IPS-NIHi7 (cell line): ENCODE data around the gene EPHB6.

Experiments
- DNase-seq: peaks from one replicate; pipeline ENCODE4 v3.0.0; 2012; ENCODE audit warnings: mixed read lengths; ENCODE audit errors: extremely low spot score

The EPHB6 gene, protein sequence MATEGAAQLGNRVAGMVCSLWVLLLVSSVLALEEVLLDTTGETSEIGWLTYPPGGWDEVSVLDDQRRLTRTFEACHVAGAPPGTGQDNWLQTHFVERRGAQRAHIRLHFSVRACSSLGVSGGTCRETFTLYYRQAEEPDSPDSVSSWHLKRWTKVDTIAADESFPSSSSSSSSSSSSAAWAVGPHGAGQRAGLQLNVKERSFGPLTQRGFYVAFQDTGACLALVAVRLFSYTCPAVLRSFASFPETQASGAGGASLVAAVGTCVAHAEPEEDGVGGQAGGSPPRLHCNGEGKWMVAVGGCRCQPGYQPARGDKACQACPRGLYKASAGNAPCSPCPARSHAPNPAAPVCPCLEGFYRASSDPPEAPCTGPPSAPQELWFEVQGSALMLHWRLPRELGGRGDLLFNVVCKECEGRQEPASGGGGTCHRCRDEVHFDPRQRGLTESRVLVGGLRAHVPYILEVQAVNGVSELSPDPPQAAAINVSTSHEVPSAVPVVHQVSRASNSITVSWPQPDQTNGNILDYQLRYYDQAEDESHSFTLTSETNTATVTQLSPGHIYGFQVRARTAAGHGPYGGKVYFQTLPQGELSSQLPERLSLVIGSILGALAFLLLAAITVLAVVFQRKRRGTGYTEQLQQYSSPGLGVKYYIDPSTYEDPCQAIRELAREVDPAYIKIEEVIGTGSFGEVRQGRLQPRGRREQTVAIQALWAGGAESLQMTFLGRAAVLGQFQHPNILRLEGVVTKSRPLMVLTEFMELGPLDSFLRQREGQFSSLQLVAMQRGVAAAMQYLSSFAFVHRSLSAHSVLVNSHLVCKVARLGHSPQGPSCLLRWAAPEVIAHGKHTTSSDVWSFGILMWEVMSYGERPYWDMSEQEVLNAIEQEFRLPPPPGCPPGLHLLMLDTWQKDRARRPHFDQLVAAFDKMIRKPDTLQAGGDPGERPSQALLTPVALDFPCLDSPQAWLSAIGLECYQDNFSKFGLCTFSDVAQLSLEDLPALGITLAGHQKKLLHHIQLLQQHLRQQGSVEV

DNA sequence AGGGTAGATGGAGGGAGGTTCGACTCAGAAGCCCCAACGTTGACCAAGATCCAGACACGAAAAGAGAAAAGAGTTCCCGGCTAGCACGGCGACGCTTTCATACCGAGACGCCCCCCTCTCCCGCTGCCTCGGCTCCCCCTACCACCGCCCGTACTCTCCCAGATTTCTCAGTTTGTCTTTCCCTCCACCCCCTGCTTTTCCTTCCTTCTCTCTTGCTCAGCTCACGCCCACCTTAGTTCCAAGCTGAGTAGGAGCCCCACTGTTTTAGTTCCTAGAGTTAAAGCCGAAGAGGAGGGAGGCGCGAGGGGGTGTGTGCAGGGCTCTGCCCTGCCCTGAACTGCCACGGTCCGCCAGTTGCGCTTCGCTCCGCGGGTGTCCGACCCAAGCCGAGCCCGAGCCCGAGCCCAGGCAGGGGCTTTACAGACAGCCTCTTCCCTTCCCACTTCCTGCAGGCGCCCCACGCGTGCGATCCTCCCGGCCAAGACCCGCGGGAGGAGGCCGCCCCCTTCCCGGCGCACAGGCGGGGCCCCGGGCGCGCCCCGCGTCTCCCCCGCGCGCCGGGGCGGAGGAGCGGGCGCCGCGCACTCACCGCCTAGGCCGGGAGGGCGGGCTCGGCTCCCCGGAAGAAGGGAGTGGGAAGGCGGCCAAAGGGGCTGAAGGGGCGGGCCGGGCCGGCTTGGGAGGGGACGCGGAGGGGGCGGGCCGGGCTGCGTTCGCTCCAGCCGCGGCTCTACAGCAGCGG is at the start of gene EPHB6:
TSS of gene EPHB6 (plus strand) at position 705 of the 742 bp plus-strand sequence. CDS start 8,152 bp downstream, outside the sequence.
- peak; percentile 81 for DNase-seq

DNA sequence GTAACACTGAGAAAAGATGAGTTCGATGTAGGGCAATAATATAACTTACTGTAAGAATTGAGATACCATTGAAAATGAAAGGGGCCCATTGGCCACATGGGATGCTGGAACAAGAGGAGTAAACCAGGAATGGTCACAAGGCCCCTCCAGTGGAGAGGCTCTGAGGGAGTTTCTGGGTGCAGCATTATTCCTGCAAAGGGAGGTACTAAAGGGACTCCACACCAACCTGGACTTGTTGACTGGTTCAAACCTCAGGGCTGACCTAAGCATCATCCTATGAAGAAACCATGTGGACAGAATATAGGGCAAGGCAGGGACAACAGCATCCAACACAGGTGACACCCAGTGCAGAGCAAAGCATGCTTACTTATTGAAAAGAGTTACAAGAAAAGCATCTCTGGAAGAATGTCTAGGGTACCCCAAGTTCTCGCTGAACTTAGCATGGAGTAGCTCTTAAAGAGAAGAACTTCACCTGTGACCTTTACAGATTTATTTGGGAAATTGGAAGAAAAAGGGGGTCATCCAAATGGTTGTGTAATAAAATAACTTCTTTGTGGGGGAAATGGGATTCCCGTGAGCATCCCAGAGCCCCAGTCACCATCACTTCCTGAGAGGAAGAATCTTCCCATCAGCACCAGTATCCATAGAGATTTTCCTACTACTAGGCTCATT is 49.4 kb upstream of the EPHB6 start:
- no peak for DNase-seq

DNA sequence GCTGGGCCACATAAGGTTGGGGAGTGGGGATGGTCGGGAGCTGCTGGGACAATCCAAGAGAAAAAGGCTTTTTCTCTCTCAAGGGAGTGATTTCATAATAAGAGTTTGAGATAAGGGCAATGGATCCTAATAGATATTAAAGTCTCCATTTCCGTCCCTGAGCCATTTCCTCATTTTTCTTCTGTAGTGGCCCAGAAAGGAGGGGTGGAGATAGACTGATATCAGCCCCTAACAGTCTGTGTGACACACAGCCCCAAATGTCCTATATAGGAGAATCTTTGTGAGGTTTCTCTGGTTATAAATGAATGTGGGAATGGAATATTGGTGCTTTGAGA is 48.9 kb upstream of the EPHB6 start:
- DNase-seq, result no peak

DNA sequence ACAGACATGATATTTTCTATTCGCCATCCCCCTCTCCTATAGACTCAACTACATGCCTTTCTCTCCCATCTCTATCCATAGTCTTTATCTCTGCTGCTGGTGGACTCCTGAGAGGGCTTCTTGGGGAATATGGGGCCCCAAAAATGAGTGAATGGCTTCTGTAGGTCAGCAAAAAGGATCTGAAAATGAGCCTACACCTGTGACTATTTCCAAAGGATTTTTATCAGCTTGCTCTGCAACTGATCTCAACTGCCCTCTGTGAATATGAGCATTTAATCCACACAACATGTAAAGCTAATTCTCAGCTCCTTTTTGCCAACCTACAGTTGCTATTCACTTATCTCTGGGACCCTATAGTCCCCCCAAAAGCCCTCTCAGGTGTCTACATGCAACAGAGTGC is 47.9 kb upstream of the EPHB6 start:
- no peak for DNase-seq

DNA sequence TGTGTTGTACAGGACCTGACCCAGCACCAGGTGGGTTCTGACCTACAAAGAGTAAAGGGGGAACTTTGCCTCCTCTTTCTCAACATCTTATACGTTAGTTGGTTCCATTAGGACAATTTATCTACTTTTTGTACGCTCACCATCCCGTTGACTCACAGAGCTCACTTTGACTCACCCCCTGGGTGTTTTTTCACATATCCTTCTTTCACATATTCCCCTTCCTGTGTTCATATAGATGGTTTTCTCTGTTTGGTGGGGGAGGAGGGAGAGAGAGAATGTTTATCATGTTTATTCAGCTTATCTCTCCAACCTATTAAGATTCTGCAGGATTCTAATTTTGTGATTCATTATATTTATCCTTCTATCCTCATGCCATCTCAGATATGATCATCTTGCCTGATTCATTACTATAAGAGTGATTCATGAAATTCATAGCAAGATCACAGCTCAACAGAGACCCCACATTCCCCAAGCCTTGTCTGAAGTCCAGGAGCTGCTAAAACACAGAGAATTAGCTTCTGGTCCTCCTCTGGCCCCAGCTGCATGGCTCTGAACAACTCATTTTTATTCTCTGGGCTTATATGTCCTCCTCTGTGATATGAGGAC is 46.9 kb upstream of the EPHB6 start:
- DNase-seq, result no peak

DNA sequence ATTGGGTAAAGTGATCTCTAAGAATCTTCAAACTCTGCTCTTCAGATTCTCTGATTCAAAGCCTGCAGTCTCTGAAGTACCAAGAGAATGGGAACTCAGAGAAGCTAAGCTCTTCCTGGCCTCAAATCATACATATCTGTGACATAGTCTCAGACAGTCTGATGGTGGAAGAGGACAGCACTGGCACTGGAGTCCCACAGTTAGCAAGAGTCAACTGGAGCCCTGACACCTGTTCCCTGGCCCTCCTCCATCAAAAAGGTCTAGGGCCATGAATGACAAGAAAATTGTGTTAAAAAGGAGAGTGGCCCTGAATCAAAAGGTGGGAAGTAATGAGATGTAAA is 46.4 kb upstream of the EPHB6 start:
- DNase-seq, result no peak

DNA sequence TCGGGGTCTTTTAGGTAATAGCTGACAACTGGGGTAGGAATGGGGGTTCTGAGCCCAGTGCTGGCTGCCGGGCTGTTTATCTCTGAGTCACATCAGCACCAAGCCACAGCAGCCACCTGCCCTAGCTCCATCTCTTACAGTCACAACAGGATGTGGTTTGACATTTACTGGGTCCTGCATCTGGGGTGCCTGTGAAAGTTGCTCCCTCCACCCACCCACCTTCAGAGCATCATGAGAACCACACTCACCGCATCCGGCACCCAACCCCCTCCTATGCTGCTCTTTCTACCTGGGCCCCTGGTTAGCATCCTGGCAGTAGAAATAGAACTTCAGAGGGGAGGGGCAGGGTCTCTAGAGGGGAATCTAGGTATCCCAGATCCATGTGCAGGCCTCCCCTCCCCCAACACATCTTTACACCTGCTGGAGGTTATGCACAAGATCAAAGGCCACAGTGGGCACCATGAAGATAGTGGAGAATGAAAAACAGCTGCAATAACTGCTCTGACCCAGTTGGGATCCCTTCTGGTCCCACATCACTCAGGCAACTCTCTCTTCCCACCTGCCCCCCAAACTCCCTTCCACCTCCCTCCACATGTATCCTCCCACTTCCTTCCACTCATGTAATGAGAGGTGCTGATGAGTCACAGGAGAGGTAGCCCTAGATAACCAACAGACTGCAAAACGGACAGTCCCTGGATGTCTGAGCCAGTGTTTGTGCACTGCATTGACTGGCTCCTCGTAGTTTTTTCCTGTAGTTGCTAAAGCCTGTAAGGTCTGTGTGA is 45.9 kb upstream of the EPHB6 start:
- no peak for DNase-seq

DNA sequence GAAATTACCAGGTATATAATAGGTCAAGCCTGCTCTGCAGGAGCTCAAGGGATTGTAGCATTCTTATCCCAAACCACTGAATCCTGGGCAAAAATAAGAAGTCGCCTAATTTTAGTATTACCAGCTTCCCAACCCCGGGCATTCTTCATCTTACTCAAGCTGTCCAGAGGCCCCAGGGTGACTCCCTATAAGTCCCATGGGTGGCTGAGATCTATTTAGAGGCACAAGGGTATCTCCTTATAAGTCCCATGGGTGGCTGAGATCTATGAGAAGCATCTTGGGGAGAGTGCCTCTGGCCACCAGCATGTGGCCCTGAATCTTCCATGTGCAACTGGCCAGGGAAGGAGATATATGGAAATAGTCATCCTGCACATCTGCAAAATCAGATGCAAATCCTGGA is 45.2 kb upstream of the EPHB6 start:
- no peak for DNase-seq

DNA sequence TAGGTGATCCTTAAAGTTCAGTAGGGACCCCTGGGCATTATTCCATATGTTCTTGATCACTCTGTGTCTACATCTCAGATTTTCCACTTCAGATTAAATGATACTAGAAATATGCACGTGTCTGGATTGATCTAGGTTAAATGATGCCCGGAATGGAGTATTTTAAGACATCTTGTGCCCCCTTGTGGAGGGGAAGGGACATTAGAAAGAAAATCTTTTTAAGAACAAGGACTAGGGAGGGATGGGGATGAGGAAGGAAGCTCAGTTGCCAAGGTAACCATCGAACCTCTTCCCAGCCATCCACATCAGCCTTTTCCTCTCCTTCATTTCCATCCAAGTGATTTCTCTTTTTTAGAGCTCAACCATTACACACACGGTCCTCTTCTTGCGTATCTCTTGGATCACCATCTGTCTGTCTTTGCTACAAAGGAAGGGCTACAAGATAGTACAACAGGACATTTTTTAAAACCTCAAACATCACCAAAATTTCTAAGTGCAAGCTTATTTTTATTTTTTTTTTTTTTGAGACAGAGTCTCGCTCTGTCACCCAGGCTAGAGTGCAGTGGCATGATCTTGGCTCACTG is 43.6 kb upstream of the EPHB6 start:
- peak; percentile 70 for DNase-seq

DNA sequence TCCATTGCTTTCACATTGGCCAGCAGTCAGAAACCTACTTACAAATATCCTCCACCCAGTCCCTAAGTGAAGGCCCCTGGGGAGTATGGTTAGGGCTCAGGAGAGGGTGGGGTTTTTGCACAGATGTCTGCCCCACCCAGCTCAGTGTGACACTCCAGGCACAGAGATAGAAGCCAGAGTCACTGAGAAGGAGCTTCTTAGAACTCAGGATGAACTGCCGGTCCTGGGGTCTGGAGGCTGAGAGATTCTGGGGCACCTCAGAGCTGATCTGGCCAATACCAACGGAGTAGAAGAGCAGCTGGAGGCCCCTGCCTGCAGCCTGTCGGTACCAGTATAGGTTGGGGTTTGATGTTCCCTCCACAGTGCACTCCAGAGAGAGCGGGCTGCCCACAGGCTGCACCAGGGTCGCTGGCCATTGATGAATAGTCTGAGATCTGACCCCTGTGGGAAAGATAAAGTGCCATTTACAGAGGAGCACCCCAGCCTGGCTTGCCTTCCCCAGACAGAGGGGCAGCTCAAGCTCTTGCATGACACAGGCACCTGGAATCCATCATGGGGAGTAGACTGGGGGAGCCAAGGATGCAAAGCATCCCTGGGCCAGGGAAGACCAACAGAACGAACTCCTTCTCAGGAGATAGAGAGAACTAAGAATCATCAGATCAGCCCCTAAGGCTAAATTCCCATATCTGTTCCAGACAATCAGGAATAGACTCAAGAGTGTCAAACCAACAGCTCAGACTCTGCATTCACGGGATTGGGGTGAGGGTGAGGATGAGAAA is 42.2 kb upstream of the EPHB6 start:
- peak; percentile 17 for DNase-seq

DNA sequence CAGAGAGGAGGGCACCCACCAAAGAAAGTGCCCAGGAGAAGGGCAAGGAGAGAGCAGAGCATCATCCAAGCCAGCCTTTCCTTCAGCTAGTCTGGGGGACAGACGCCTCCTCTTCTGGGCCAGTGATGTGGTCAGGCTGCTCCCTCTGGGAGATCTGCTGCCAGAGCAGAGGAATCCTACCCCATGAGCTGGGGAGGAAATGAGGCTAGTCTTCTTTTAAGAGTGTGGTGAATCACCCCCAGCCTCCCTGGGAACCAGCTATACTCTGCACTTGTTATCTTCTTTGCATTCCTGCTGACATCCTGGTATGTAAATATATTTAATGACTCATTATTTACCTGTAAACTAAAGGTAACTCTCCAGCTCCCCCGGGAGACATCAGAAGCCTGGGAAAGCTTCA is 41.6 kb upstream of the EPHB6 start:
- peak; percentile 80 for DNase-seq

DNA sequence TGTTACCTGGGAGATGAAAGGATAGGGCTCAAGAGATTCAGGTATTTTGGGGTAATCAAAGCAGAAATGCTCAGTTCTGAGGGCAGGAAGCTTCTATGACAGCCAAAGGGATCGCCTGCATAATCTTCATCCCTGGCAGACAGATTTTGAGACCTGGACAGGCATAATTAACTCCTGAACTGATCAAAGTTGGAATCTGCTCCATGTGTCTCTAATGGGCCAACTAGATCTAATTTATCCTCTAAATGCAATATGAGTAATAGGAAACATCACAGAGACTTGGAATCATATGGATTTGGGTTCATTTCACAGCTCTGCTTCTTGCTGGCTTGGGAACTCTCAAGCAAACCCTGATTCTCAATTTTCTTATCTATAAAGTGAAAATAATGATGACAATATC is 41.2 kb upstream of the EPHB6 start:
- no peak for DNase-seq

DNA sequence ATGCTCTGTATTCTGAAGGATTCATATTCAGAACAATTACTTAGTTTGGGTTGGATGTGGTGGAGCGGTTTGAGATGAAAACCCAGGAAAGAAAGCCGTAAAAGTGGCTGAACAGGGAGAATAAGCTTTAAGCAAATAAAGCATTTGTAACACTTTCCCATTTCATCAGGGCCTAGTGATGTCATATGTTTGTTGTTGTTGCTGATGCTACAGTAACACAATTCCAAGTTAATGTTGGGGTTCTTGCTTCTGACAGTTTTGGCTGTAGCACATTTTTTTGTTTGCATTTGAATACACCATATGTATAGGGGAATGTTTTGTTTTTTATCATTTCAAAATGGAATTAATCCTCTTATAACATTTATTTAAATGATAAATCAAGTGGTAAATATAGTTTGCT is 40.4 kb upstream of the EPHB6 start:
- no peak for DNase-seq

DNA sequence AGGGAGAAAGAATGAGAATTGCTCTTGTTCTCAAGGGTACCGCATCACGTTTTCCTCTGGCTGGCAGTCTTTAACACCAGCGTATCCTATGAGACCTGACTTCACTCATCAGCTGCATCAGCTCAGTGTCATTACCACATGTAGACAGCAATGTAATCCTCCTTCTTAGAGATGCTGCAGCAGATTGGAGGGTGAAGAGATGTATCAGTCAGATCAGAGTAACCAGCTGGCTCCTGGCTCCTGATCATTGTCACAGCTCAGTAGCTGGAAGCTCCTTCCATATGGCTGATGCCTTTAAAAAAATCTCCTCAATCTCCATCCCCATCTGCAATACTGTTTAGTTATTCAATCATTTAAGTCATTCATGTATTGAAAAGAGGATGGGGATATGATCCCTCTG is 39.7 kb upstream of the EPHB6 start:
- DNase-seq, result no peak

DNA sequence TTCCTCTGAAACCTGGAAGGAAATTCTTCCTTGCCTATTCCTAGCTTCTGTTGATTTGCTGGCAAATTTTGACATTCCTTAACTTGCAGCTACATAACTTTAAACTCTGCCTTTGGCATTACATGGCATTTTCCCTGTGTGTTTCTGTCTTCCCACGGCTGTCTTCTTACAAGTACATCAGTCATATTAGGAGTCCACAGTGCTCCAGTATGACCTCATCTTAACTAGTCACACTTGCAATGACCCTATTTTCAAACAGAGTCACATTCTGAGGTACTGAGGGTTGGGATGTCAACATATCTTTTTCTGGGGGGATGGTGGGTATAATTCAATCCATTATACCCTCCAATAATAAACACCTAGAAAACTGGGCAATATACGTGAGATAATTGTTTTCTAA is 37.4 kb upstream of the EPHB6 start:
- DNase-seq, result no peak

DNA sequence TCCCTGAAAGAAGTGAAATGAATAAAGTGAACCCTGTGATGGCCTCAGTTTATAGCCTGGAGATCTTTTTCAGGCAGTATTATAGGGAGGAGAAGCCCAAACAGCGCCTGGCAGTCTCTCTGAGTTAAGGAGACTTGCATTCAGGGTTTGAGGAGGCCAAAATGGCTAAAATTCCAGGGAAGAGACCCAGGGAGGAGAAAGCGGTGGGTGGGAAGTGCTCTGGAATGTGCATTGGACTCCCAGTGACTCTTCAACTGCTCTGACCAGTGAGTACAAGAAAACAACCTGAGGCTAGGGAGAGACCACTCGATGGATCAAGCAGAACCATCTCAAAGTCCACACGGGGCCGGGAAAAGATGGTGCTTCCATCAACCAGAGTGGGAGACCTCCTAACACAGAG is 35.3 kb upstream of the EPHB6 start:
- DNase-seq, result no peak

DNA sequence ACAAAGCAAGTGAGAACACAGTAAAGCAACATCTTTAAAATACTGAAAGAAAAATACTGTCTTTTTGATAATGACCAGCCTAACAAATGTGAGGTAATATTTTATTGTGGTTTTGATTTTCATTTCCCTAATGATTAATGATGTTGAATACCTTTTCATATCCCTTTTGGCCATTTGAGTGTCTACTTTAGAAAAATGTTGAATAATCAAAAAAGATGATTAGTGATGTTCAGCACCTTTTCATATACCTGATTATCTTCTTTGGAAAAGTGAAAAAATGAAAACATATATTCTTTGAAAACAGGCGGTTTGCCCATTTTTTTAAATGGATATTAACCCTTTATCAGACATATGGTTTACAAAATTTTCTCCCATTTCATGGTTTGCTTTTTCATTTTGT is 32.2 kb upstream of the EPHB6 start:
- no peak for DNase-seq

DNA sequence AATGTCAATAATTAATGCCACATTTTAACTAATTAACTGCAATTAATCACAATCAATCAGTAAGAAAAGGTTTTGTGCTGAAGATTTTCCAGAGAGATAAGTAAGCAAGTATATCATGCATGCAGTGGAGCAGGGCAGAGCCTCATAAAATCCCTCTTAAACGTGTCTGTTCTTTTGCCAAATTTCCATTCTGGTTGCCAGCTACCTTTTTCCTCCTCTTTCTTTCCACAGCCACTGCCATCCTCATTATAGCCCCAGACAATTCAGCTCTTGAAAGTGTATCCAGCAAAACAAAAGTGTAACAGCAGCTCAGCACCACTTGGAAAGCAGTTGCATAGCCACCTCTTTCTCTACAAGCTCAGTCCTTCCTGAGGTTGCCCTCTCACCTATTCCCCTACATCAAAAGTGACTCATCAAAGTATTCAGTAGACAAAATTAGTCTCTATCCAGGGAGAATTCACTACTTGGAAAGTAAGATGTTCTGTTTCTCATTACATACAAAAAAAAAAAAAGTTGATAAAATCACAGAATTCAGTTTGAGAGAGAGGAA is 26.9 kb upstream of the EPHB6 start:
- DNase-seq, result no peak

DNA sequence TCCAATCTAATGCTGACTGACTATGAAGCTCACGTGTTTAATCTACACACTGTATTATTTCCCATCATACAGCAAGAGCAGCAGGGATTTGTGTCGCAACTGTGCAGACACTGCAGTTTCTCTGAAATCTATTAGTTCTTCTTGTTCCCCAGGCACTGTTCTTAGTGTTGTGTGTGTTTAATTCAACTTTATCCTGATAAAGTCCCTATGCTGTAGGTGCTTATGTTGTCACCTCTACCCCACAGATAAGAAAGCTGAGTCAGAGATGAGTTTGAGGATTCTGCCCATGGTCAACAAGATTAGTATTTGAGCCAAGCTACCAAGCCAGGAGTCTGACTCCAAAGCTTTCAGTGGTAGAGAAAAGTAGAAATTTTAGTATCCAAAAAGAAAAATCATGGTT is 22.5 kb upstream of the EPHB6 start:
- no peak for DNase-seq
